Caco-2 (cell line): ENCODE results near the gene RAD51B. TPM values are rescaled to one million over a fixed set of nuclear protein-coding genes. Genes with fewer than 3 reads are reported as not detected.

Experiments
- BruUV-seq: library from RNA; stranded (reverse); fragments of 400-500 nt; replicated peaks from 2 replicates; lab custom pipeline; 2021; lab: Mats Ljungman, UMichigan
- CTCF ChIA-PET: fragments of 300-600 bp; sonication (Branson Sonifier 250); formaldehyde crosslinking; loops from one replicate; lab custom pipeline; 2022; ENCODE audit warnings: antibody characterized with exemption; lab: Charles Lee
- POLR2A ChIA-PET: fragments of 300-600 bp; sonication (Branson Sonifier 250); formaldehyde crosslinking; loops from one replicate; lab custom pipeline; 2022; ENCODE audit warnings: antibody characterized with exemption; lab: Charles Lee
- DNase-seq, 2 experiments: peaks; one replicate each; pipeline versions ENCODE4 v3.0.0 to v3.0.0-alpha.2; 2020 to 2022
- H3K27me3 ChIP-seq: replicated peaks from 2 replicates; pipeline ENCODE4 v1.6.0; 2011; ENCODE audit warnings: low read length; ENCODE audit not compliant: control insufficient read depth, insufficient read depth
- H3K36me3 ChIP-seq: 2 replicates; pipeline ENCODE4 v1.5.1; 2011; ENCODE audit warnings: low read length; ENCODE audit not compliant: control insufficient read depth, insufficient read depth
- H3K4me1 ChIP-seq: fragments of 250-450 bp; sonication (Bioruptor Pico); 2 replicates; pipeline ENCODE4 v1.5.1; 2020; ENCODE audit warnings: mild to moderate bottlenecking
- H3K4me3 ChIP-seq: 2 replicates; pipeline ENCODE4 v1.5.1; 2011; ENCODE audit warnings: low read depth, mild to moderate bottlenecking, control low read depth, low read length
- H3K9me3 ChIP-seq: fragments of 250-450 bp; sonication (Bioruptor Pico); 2 replicates; pipeline ENCODE4 v1.5.1; 2020; ENCODE audit warnings: mild to moderate bottlenecking, moderate library complexity
- H3K27ac Mint-ChIP-seq: one replicate; pipeline ENCODE4 v1.8.0; 2022; ENCODE audit warnings: mixed read lengths; ENCODE audit not compliant: unreplicated experiment
- H3K27me3 Mint-ChIP-seq: one replicate; pipeline ENCODE4 v1.8.0; 2022; ENCODE audit warnings: mixed read lengths; ENCODE audit not compliant: insufficient read depth, unreplicated experiment
- H3K36me3 Mint-ChIP-seq: one replicate; pipeline ENCODE4 v1.8.0; 2022; ENCODE audit warnings: mild to moderate bottlenecking, mixed read lengths; ENCODE audit not compliant: insufficient read depth, unreplicated experiment
- H3K4me1 Mint-ChIP-seq: one replicate; pipeline ENCODE4 v1.8.0; 2022; ENCODE audit warnings: low read depth, mixed read lengths; ENCODE audit not compliant: unreplicated experiment
- H3K4me3 Mint-ChIP-seq: one replicate; pipeline ENCODE4 v1.8.0; 2022; ENCODE audit warnings: mild to moderate bottlenecking, moderate library complexity, mixed read lengths; ENCODE audit not compliant: unreplicated experiment
- H3K9me3 Mint-ChIP-seq: one replicate; pipeline ENCODE4 v1.8.0; 2022; ENCODE audit warnings: mixed read lengths; ENCODE audit not compliant: unreplicated experiment
- CTCF ChIP-seq, 2 experiments: fragments of 200-600 bp in 1 of 2; IDR thresholded peaks; 1 replicate in 1 of 2; 2 replicates in 1 of 2; pipeline versions ENCODE4 v1.5.1 to v1.8.0; 2011 to 2022; ENCODE audit warnings: antibody characterized with exemption in 1 of 2, control low read depth in 1 of 2, inconsistent platforms in 1 of 2, low read depth in 1 of 2, low read length in 1 of 2, mild to moderate bottlenecking in 1 of 2, moderate library complexity in 1 of 2; ENCODE audit not compliant: insufficient read depth in 1 of 2, severe bottlenecking in 1 of 2, unreplicated experiment in 1 of 2
- intact Hi-C: fragments of 100-400 bp; cut with micrococcal nuclease; formaldehyde crosslinking; loops from one replicate; pipeline ENCODE4 v1.10.0; 2022; ENCODE audit not compliant: unreplicated experiment
- total RNA-seq: library from RNA; stranded (reverse); gene quantifications from 2 replicates; pipeline ENCODE4 v1.2.3, GENCODE V29; 2022

The RAD51B gene
- total RNA-seq, 1 experiment from 2014 or later: 16.7 TPM

GRCh38 chr14:68493152-68493911 is 673.8 kb downstream of the RAD51B start:
- Mint-ChIP-seq H3K36me3 (no peaks in the 10 kb centered on the region), H3K27me3 (no peaks in the 10 kb centered on the region), H3K4me1 (peaks cover 11% of the 10 kb centered on the region), H3K27ac (peak overlapping the region; percentile 31), H3K4me3 (no peak overlapping the region), H3K9me3 (no peaks in the 10 kb centered on the region)
- H3K27me3 ChIP-seq: no peaks in the 10 kb centered on the region
- TF ChIP-seq CTCF (IDR thresholded peaks at IDR 0.05; ENCODE audit: insufficient read depth in 1 of 2, low read depth in 1 of 2, low read length in 1 of 2, severe bottlenecking in 1 of 2, unreplicated experiment in 1 of 2): no peak
- no peaks in the 10 kb centered on the region for H3K9me3 ChIP-seq
- no peaks in the 10 kb centered on the region for H3K4me1 ChIP-seq
- DNase-seq: no peak
- H3K4me3 ChIP-seq: no peak overlapping the region
- no TSS peak for BruUV-seq
- POLR2A ChIA-PET: no interaction called here
- CTCF ChIA-PET: no interaction called here
- intact Hi-C loops: no loop called here
- H3K36me3 ChIP-seq: no peaks in the 10 kb centered on the region

- no peak for TF ChIP-seq CTCF (IDR thresholded peaks at IDR 0.05; ENCODE audit: insufficient read depth in 1 of 2, low read depth in 1 of 2, low read length in 1 of 2, severe bottlenecking in 1 of 2, unreplicated experiment in 1 of 2)
- ChIA-PET CTCF (no interaction called here), POLR2A (no interaction called here)
These were observed 675.8 kb downstream of the RAD51B start for GRCh38 chr14:68495101-68496039.

GRCh38 chr14:68497011-68497410 is 677.4 kb downstream of the RAD51B start:
- no peaks in the 10 kb centered on the region for H3K9me3 ChIP-seq
- no peak for TF ChIP-seq CTCF (IDR thresholded peaks at IDR 0.05; ENCODE audit: insufficient read depth in 1 of 2, low read depth in 1 of 2, low read length in 1 of 2, severe bottlenecking in 1 of 2, unreplicated experiment in 1 of 2)
- no peak for DNase-seq
- no peaks in the 10 kb centered on the region for H3K36me3 ChIP-seq
- H3K27me3 Mint-ChIP-seq: no peaks in the 10 kb centered on the region
- peaks cover 4% of the 10 kb centered on the region; the same call in 1 of the 2 replicates for H3K4me1 ChIP-seq
- H3K4me3 ChIP-seq: no peak overlapping the region
- no peaks in the 10 kb centered on the region for H3K27me3 ChIP-seq
- ChIA-PET POLR2A (no interaction called here), CTCF (no interaction called here)
- H3K4me1 Mint-ChIP-seq: peaks cover 7% of the 10 kb centered on the region
- H3K9me3 Mint-ChIP-seq: no peaks in the 10 kb centered on the region
- H3K4me3 Mint-ChIP-seq: no peak overlapping the region
- intact Hi-C loops: no loop called here
- H3K36me3 Mint-ChIP-seq: no peaks in the 10 kb centered on the region
- no TSS peak for BruUV-seq
- H3K27ac Mint-ChIP-seq: no peak overlapping the region

More at GRCh38 chr14:68495101-68496039, 675.8 kb downstream of the RAD51B start:
- no peak for DNase-seq
- Histone ChIP-seq H3K36me3 (no peaks in the 10 kb centered on the region), H3K9me3 (no peaks in the 10 kb centered on the region), H3K4me1 (no peaks in the 10 kb centered on the region), H3K27me3 (no peaks in the 10 kb centered on the region), H3K4me3 (no peak overlapping the region)
- no peaks in the 10 kb centered on the region for H3K27me3 Mint-ChIP-seq
- H3K36me3 Mint-ChIP-seq: no peaks in the 10 kb centered on the region
- intact Hi-C loops: no loop called here
- H3K4me1 Mint-ChIP-seq: peaks cover 7% of the 10 kb centered on the region
- no peak overlapping the region for H3K27ac Mint-ChIP-seq
- no TSS peak for BruUV-seq
- no peak overlapping the region for H3K4me3 Mint-ChIP-seq
- H3K9me3 Mint-ChIP-seq: no peaks in the 10 kb centered on the region
